Measurements from ENCODE around the gene GPX3.

- TF ChIP-seq, protein P1, sequence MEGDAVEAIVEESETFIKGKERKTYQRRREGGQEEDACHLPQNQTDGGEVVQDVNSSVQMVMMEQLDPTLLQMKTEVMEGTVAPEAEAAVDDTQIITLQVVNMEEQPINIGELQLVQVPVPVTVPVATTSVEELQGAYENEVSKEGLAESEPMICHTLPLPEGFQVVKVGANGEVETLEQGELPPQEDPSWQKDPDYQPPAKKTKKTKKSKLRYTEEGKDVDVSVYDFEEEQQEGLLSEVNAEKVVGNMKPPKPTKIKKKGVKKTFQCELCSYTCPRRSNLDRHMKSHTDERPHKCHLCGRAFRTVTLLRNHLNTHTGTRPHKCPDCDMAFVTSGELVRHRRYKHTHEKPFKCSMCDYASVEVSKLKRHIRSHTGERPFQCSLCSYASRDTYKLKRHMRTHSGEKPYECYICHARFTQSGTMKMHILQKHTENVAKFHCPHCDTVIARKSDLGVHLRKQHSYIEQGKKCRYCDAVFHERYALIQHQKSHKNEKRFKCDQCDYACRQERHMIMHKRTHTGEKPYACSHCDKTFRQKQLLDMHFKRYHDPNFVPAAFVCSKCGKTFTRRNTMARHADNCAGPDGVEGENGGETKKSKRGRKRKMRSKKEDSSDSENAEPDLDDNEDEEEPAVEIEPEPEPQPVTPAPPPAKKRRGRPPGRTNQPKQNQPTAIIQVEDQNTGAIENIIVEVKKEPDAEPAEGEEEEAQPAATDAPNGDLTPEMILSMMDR (IDR thresholded peaks at IDR 0.05) = no peak
- no peak for TF ChIP-seq POLR2A (IDR thresholded peaks at IDR 0.05)
Measured at GRCh38 chr5:151023651-151024050, 3.3 kb downstream of the GPX3 start.

Data from thyroid gland (tissue), 4 donors.